Activated T-cell treated with anti-CD3 and anti-CD28 coated beads, Interleukin-2, amount 50 U/mL, for 24 hours (primary cell): ENCODE measurements around the gene PTGR1.

Source experiments
- DNase-seq: peaks from one replicate; pipeline ENCODE4 v3.0.0-alpha.2; 2020
- H3K27ac Mint-ChIP-seq: 2 replicates; pipeline ENCODE4 v1.8.0; 2020; ENCODE audit warnings: mild to moderate bottlenecking, mixed read lengths
- H3K27me3 Mint-ChIP-seq: 2 replicates; pipeline ENCODE4 v1.8.0; 2020; ENCODE audit warnings: mixed read lengths
- H3K36me3 Mint-ChIP-seq: 2 replicates; pipeline ENCODE4 v1.8.0; 2020; ENCODE audit warnings: low read depth, mixed read lengths
- H3K4me1 Mint-ChIP-seq: 2 replicates; pipeline ENCODE4 v1.8.0; 2020; ENCODE audit warnings: low read depth, mixed read lengths
- H3K4me3 Mint-ChIP-seq: 2 replicates; pipeline ENCODE4 v1.8.0; 2020; ENCODE audit warnings: mild to moderate bottlenecking, moderate library complexity, mixed read lengths
- H3K9me3 Mint-ChIP-seq: 2 replicates; pipeline ENCODE4 v1.8.0; 2020; ENCODE audit warnings: mixed read lengths

The PTGR1 gene

GRCh38 chr9:111599092-111599954 is at the start of gene PTGR1:
Gene PTGR1, minus strand, starts transcription at chr9:111599647. Its CDS starts 2,225 bp downstream, at chr9:111597422.
- H3K36me3 Mint-ChIP-seq, result no peaks in the 10 kb centered on the region
- peaks cover 20% of the 10 kb centered on the region for H3K4me1 Mint-ChIP-seq
- H3K27me3 Mint-ChIP-seq, result peaks cover 38% of the 10 kb centered on the region
- no peaks in the 10 kb centered on the region for H3K9me3 Mint-ChIP-seq
- peak; percentile 54 for DNase-seq
- H3K4me3 Mint-ChIP-seq, result peak within 1 kb of the TSS; percentile 83
- H3K27ac Mint-ChIP-seq, result no peak within 1 kb of the TSS

GRCh38 chr9:111649016-111649415 is 49.6 kb upstream of the PTGR1 start:
- DNase-seq, result no peak
- Mint-ChIP-seq H3K4me3 (no peak overlapping the region), H3K4me1 (no peaks in the 10 kb centered on the region), H3K36me3 (peaks cover 75% of the 10 kb centered on the region), H3K9me3 (no peaks in the 10 kb centered on the region), H3K27me3 (no peaks in the 10 kb centered on the region), H3K27ac (no peak overlapping the region)

GRCh38 chr9:111648066-111648465 is 48.6 kb upstream of the PTGR1 start:
- H3K27me3 Mint-ChIP-seq, result no peaks in the 10 kb centered on the region
- no peaks in the 10 kb centered on the region for H3K9me3 Mint-ChIP-seq
- DNase-seq, result no peak
- no peaks in the 10 kb centered on the region for H3K4me1 Mint-ChIP-seq
- H3K36me3 Mint-ChIP-seq, result peaks cover 75% of the 10 kb centered on the region
- H3K27ac Mint-ChIP-seq, result no peak overlapping the region
- H3K4me3 Mint-ChIP-seq, result no peak overlapping the region

GRCh38 chr9:111646417-111646816 is 47.0 kb upstream of the PTGR1 start:
- Mint-ChIP-seq H3K27me3 (no peaks in the 10 kb centered on the region), H3K4me1 (no peaks in the 10 kb centered on the region), H3K4me3 (no peak overlapping the region), H3K9me3 (no peaks in the 10 kb centered on the region), H3K36me3 (peaks cover 78% of the 10 kb centered on the region), H3K27ac (no peak overlapping the region)
- no peak for DNase-seq

DNA sequence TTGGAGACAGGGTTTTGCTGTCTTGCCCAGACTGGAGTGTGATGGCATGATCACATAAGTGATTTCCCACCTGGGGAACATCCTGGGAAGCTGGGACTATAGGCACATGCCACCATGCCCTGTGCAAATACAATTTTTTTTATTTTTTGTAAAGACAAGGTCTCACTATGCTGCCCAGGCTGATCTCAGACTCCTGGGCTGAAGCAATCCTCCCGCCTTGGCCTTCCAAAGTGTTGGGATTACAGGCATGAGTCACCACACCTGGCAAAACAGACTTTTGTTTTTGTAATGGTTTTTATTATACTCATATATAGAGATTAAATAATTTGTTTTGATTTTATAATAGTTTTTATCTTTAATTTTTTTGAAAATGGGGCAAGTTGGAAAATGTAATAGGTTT is 46.4 kb upstream of the PTGR1 start:
- Mint-ChIP-seq H3K4me1 (no peaks in the 10 kb centered on the region), H3K4me3 (no peak overlapping the region), H3K27me3 (no peaks in the 10 kb centered on the region), H3K9me3 (no peaks in the 10 kb centered on the region), H3K27ac (no peak overlapping the region), H3K36me3 (peaks cover 74% of the 10 kb centered on the region)
- DNase-seq, result no peak

GRCh38 chr9:111644195-111644772 is 44.8 kb upstream of the PTGR1 start:
- H3K27me3 Mint-ChIP-seq, result no peaks in the 10 kb centered on the region
- DNase-seq, result no peak
- no peaks in the 10 kb centered on the region for H3K9me3 Mint-ChIP-seq
- no peak overlapping the region for H3K27ac Mint-ChIP-seq
- H3K4me3 Mint-ChIP-seq, result no peak overlapping the region
- H3K36me3 Mint-ChIP-seq, result peaks cover 60% of the 10 kb centered on the region
- H3K4me1 Mint-ChIP-seq, result no peaks in the 10 kb centered on the region

GRCh38 chr9:111637421-111637950 is 38.0 kb upstream of the PTGR1 start:
- H3K4me1 Mint-ChIP-seq, result peaks cover 37% of the 10 kb centered on the region
- peaks cover 25% of the 10 kb centered on the region for H3K36me3 Mint-ChIP-seq
- no peak overlapping the region for H3K4me3 Mint-ChIP-seq
- DNase-seq, result no peak
- no peaks in the 10 kb centered on the region for H3K27me3 Mint-ChIP-seq
- no peaks in the 10 kb centered on the region for H3K9me3 Mint-ChIP-seq
- no peak overlapping the region for H3K27ac Mint-ChIP-seq

- Mint-ChIP-seq H3K9me3 (no peaks in the 10 kb centered on the region), H3K4me1 (peaks cover 48% of the 10 kb centered on the region), H3K4me3 (no peak overlapping the region), H3K36me3 (peaks cover 34% of the 10 kb centered on the region), H3K27me3 (no peaks in the 10 kb centered on the region), H3K27ac (no peak overlapping the region)
- DNase-seq, result no peak
Observed at GRCh38 chr9:111634860-111635259, 35.4 kb upstream of the PTGR1 start.

DNA sequence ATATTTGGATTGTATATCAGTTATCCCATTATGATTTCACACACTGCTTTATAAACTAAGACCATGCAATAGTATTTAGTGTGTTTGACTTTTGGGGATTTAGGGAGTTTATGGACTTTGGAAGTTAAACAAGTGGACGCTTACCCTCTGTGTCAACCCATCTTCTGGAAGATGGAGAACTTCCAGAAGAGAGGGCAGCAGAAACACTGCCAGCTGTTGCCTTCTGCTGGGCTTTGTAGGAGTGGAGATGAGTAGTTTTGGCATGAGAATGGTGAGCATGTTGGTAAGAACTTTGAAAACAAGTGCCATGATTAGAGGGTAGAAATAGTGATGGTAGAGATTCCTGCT is 33.9 kb upstream of the PTGR1 start:
- no peak for DNase-seq
- Mint-ChIP-seq H3K4me3 (peak overlapping the region; percentile 87), H3K4me1 (peaks cover 48% of the 10 kb centered on the region), H3K36me3 (peaks cover 34% of the 10 kb centered on the region), H3K27ac (no peak overlapping the region), H3K9me3 (no peaks in the 10 kb centered on the region), H3K27me3 (no peaks in the 10 kb centered on the region)

- Mint-ChIP-seq H3K9me3 (no peaks in the 10 kb centered on the region), H3K36me3 (peaks cover 34% of the 10 kb centered on the region), H3K4me1 (peaks cover 48% of the 10 kb centered on the region), H3K4me3 (peak overlapping the region; percentile 87), H3K27ac (no peak overlapping the region), H3K27me3 (no peaks in the 10 kb centered on the region)
- DNase-seq, result no peak
Observed at GRCh38 chr9:111632695-111633388, 33.4 kb upstream of the PTGR1 start.

GRCh38 chr9:111632060-111632459 is 32.6 kb upstream of the PTGR1 start:
- no peak for DNase-seq
- no peaks in the 10 kb centered on the region for H3K9me3 Mint-ChIP-seq
- peaks cover 48% of the 10 kb centered on the region for H3K4me1 Mint-ChIP-seq
- peak overlapping the region; percentile 87 for H3K4me3 Mint-ChIP-seq
- no peaks in the 10 kb centered on the region for H3K27me3 Mint-ChIP-seq
- H3K27ac Mint-ChIP-seq, result peak overlapping the region; percentile 89
- peaks cover 34% of the 10 kb centered on the region for H3K36me3 Mint-ChIP-seq

GRCh38 chr9:111631214-111631971 is 31.9 kb upstream of the PTGR1 start, which contains the start of gene DNAJC25:
Gene DNAJC25, plus strand, starts transcription at chr9:111631334. Its CDS starts 74 bp downstream, at chr9:111631408.
- Mint-ChIP-seq H3K27ac (peak within 1 kb of the TSS; percentile 90), H3K4me3 (peak within 1 kb of the TSS; percentile 87), H3K4me1 (peaks cover 48% of the 10 kb centered on the region), H3K36me3 (peaks cover 34% of the 10 kb centered on the region), H3K27me3 (no peaks in the 10 kb centered on the region), H3K9me3 (no peaks in the 10 kb centered on the region)
- peak; percentile 95 for DNase-seq

- H3K27me3 Mint-ChIP-seq, result no peaks in the 10 kb centered on the region
Observed at GRCh38 chr9:111630964-111631213, 31.4 kb upstream of the PTGR1 start.

More at GRCh38 chr9:111630964-111631213, 31.4 kb upstream of the PTGR1 start:
- Mint-ChIP-seq H3K27ac (peak overlapping the region; percentile 90), H3K36me3 (peaks cover 34% of the 10 kb centered on the region), H3K9me3 (no peaks in the 10 kb centered on the region), H3K4me3 (peak overlapping the region; percentile 87), H3K4me1 (peaks cover 45% of the 10 kb centered on the region)
- DNase-seq, result no peak
